CD4-positive, CD25-positive, alpha-beta regulatory T cell (primary cell): Measurements from ENCODE around the gene CALN1. TPM values are rescaled to one million over a fixed set of nuclear protein-coding genes. Genes with fewer than 3 reads are reported as not detected.

Experiments
- ATAC-seq, 2 donors: fragments of 150-1000 bp; cut with Tn5 transposase; one replicate each; pipeline ENCODE4 v1.10.0; 2021; ENCODE audit warnings: low read depth in 2 of 2, moderate number of reproducible peaks in 2 of 2, moderate library complexity in 1 of 2
- DNase-seq, 3 donors: peaks; one replicate each; pipeline versions ENCODE4 v3.0.0 to v3.0.0-alpha.2; 2012 to 2022; ENCODE audit warnings: mixed read lengths in 1 of 3
- H3K27ac ChIP-seq: one replicate; pipeline ENCODE4 v1.7.0; 2013; ENCODE audit warnings: mild to moderate bottlenecking, low read length; ENCODE audit not compliant: insufficient read depth, poor library complexity, severe bottlenecking
- H3K27me3 ChIP-seq: one replicate; pipeline ENCODE4 v1.7.0; 2013; ENCODE audit warnings: low read length; ENCODE audit not compliant: control insufficient read depth, insufficient read depth
- H3K36me3 ChIP-seq: one replicate; pipeline ENCODE4 v1.7.0; 2013; ENCODE audit warnings: mild to moderate bottlenecking, low read length, moderate library complexity; ENCODE audit not compliant: control insufficient read depth, insufficient read depth
- H3K4me1 ChIP-seq: 2 replicates; pipeline ENCODE4 v1.7.0; 2013; ENCODE audit warnings: mild to moderate bottlenecking, low read length; ENCODE audit not compliant: insufficient read depth, control insufficient read depth, poor library complexity, severe bottlenecking
- H3K4me3 ChIP-seq: one replicate; pipeline ENCODE4 v1.7.0; 2013; ENCODE audit warnings: low read depth, mild to moderate bottlenecking, low read length, moderate library complexity
- H3K9me3 ChIP-seq, 2 experiments: 1 replicate in 1 of 2; 2 replicates in 1 of 2; pipeline ENCODE4 v1.7.0; 2013; ENCODE audit warnings: low read length in 2 of 2, mild to moderate bottlenecking in 1 of 2, moderate library complexity in 1 of 2; ENCODE audit not compliant: control insufficient read depth in 2 of 2
- H3K27ac Mint-ChIP-seq, 3 donors: one replicate each; pipeline ENCODE4 v1.8.0; 2020 to 2022; ENCODE audit warnings: mild to moderate bottlenecking in 3 of 3, mixed read lengths in 3 of 3, moderate library complexity in 2 of 3
- H3K27me3 Mint-ChIP-seq: one replicate; pipeline ENCODE4 v1.8.0; 2022; ENCODE audit warnings: mild to moderate bottlenecking, mixed read lengths
- H3K36me3 Mint-ChIP-seq: one replicate; pipeline ENCODE4 v1.8.0; 2020; ENCODE audit warnings: mixed read lengths
- H3K4me1 Mint-ChIP-seq, 4 donors: one replicate each; pipeline ENCODE4 v1.8.0; 2020 to 2022; ENCODE audit warnings: mixed read lengths in 4 of 4, mild to moderate bottlenecking in 1 of 4
- H3K4me3 Mint-ChIP-seq, 4 donors: one replicate each; pipeline ENCODE4 v1.8.0; 2020 to 2022; ENCODE audit warnings: mild to moderate bottlenecking in 4 of 4, mixed read lengths in 4 of 4, moderate library complexity in 3 of 4
- H3K9me3 Mint-ChIP-seq, 7 donors: one replicate each; pipeline ENCODE4 v1.8.0; 2020 to 2022; ENCODE audit warnings: mixed read lengths in 7 of 7, mild to moderate bottlenecking in 3 of 7, moderate library complexity in 2 of 7
- polyA plus RNA-seq, 4 donors: library from polyadenylated mRNA; unstranded; fragments of 300-500 nt; fragmentation: Illumina TruSeq; gene quantifications; one replicate each; pipeline ENCODE4 v1.2.3, GENCODE V29; 2021
- total RNA-seq: library from RNA; stranded (reverse); gene quantifications from one replicate; pipeline ENCODE4 v1.2.3, GENCODE V29; 2022

Gene CALN1
- total and polyA plus RNA-seq, 5 donors from 2014 or later = 0.52 TPM; not detected in 4

GRCh38 chr7:71896535-71896934 lies 515.6 kb downstream of the CALN1 start:
- Histone ChIP-seq H3K27me3 (no peaks in the 10 kb centered on the region), H3K27ac (no peak overlapping the region), H3K9me3 (no peaks in the 10 kb centered on the region), H3K36me3 (no peaks in the 10 kb centered on the region), H3K4me1 (no peaks in the 10 kb centered on the region), H3K4me3 (no peak overlapping the region)
- Mint-ChIP-seq H3K36me3 (no peaks in the 10 kb centered on the region), H3K4me1 (no peaks in the 10 kb centered on the region), H3K9me3 (peaks cover 0 to 9% (median 2%) of the 10 kb centered on the region in 7 donors), H3K27me3 (no peaks in the 10 kb centered on the region), H3K4me3 (no peak overlapping the region), H3K27ac (no peak overlapping the region)
- DNase-seq (no peak), ATAC-seq (no peak)

DNA sequence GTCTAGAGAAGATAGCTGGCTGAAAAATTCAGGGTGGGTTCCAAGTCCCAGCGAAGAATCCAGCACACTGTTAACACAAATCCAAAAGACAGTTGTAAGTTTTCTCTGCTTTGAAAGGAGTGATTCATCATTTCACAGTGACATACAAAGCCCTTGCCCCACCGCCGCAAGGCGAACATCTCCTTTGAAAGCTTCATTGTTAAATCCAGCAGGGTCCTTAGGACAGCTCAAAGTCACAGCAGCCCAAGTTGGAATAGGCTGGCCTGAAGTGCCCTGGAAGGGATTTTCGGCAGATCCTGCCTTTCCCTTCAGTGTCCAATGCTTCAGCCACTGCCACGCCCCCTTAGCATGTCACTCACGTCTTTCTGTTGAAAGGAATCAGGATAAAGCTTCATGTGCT lies 526.1 kb downstream of the CALN1 start:
- H3K27me3 ChIP-seq = no peaks in the 10 kb centered on the region
- Mint-ChIP-seq H3K4me3 (no peak overlapping the region), H3K4me1 (no peaks in the 10 kb centered on the region), H3K27ac (no peak overlapping the region), H3K36me3 (no peaks in the 10 kb centered on the region), H3K27me3 (no peaks in the 10 kb centered on the region), H3K9me3 (peaks cover 0 to 31% (median 8%) of the 10 kb centered on the region in 7 donors)
- no peak for DNase-seq
- no peaks in the 10 kb centered on the region for H3K4me1 ChIP-seq
- no peaks in the 10 kb centered on the region for H3K36me3 ChIP-seq
- no peak for ATAC-seq
- H3K27ac ChIP-seq = no peak overlapping the region
- H3K4me3 ChIP-seq = no peak overlapping the region
- no peaks in the 10 kb centered on the region for H3K9me3 ChIP-seq

DNA sequence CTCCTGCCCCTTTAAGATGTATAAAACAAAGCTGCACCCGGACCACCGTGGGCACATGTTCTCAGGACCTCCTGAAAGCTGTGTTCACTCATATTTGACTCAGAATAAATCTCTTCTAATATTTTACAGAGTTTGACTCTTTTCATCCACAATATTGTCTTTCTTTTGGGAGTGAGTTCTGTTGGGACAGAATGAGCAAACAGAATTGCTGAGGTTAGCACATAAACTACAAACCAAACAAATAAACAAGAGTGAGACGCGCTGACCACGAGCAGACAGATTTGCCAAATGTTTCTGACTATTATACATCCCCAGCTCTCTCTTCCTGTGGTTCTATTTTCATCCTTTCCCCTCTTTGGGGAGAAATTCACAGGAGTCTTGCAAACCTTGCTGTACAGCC lies 526.7 kb downstream of the CALN1 start:
- Mint-ChIP-seq H3K9me3 (peaks cover 0 to 32% (median 8%) of the 10 kb centered on the region in 7 donors), H3K4me1 (no peaks in the 10 kb centered on the region), H3K27me3 (no peaks in the 10 kb centered on the region), H3K36me3 (no peaks in the 10 kb centered on the region), H3K27ac (no peak overlapping the region), H3K4me3 (no peak overlapping the region)
- DNase-seq (no peak), ATAC-seq (no peak)
- Histone ChIP-seq H3K4me3 (no peak overlapping the region), H3K36me3 (no peaks in the 10 kb centered on the region), H3K27ac (no peak overlapping the region), H3K4me1 (no peaks in the 10 kb centered on the region), H3K9me3 (no peaks in the 10 kb centered on the region), H3K27me3 (no peaks in the 10 kb centered on the region)

DNA sequence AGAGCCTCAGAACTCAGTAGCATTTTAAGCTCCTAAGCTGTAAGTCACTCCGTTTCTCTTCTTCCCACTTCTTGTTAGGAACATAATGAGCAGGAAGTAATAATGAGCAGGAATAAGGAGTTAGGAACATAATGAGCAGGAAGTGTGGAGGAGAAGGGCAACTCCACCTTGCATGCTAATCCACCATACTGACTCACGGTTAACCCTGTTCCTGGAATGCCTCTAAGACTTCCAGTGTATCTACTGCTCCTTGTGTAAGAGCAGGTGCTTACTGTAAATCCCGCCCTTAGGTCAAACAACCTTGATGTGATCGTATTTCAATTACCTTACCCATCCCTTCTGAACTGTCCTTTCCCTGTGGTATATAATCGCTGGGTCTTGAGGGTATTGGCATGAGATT lies 528.7 kb downstream of the CALN1 start:
- H3K36me3 ChIP-seq = no peaks in the 10 kb centered on the region
- H3K4me3 Mint-ChIP-seq = no peak overlapping the region
- H3K27ac ChIP-seq = no peak overlapping the region
- H3K27me3 ChIP-seq = no peaks in the 10 kb centered on the region
- no peaks in the 10 kb centered on the region for H3K4me1 Mint-ChIP-seq
- no peaks in the 10 kb centered on the region for H3K9me3 ChIP-seq
- no peaks in the 10 kb centered on the region for H3K27me3 Mint-ChIP-seq
- H3K36me3 Mint-ChIP-seq = no peaks in the 10 kb centered on the region
- ATAC-seq (no peak), DNase-seq (no peak)
- H3K4me3 ChIP-seq = no peak overlapping the region
- no peak overlapping the region for H3K27ac Mint-ChIP-seq
- peaks cover 0 to 32% (median 7%) of the 10 kb centered on the region in 7 donors for H3K9me3 Mint-ChIP-seq
- no peaks in the 10 kb centered on the region for H3K4me1 ChIP-seq

- H3K36me3 Mint-ChIP-seq = no peaks in the 10 kb centered on the region
- H3K9me3 ChIP-seq = no peaks in the 10 kb centered on the region
- no peak for DNase-seq
- H3K4me1 ChIP-seq = no peaks in the 10 kb centered on the region
- H3K9me3 Mint-ChIP-seq = peaks cover 0 to 16% (median 7%) of the 10 kb centered on the region in 7 donors
- H3K27me3 ChIP-seq = no peaks in the 10 kb centered on the region
- H3K27me3 Mint-ChIP-seq = no peaks in the 10 kb centered on the region
- ATAC-seq = no peak
- H3K27ac Mint-ChIP-seq = no peak overlapping the region
- no peak overlapping the region for H3K4me3 Mint-ChIP-seq
- peaks cover 0 to 2% (median 0%) of the 10 kb centered on the region in 4 donors for H3K4me1 Mint-ChIP-seq
- H3K27ac ChIP-seq = no peak overlapping the region
- no peak overlapping the region for H3K4me3 ChIP-seq
- no peaks in the 10 kb centered on the region for H3K36me3 ChIP-seq
Measured at GRCh38 chr7:71871446-71871845, 540.7 kb downstream of the CALN1 start.

DNA sequence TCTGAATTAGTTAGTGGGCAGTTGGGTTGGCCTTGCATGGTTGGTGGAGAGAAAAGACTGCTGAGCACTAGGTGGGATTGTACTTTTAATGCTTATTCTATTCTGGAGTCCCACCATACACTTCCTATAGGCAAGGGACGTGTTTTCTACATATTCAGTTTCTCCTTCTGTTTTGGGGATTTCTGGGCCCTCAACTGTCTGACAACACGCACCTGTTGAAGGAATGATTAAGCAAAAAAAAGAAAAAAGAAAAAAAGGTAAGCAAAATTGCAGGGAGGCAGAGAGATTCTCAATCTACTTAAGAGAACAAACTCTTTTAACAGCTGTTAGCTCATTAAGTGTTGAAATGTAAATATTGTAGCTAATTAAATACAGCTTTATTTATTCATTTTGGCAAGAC lies 541.3 kb downstream of the CALN1 start:
- no peak overlapping the region for H3K27ac ChIP-seq
- H3K27ac Mint-ChIP-seq = no peak overlapping the region
- H3K27me3 Mint-ChIP-seq = no peaks in the 10 kb centered on the region
- DNase-seq = no peak
- peaks cover 0 to 14% (median 7%) of the 10 kb centered on the region in 7 donors for H3K9me3 Mint-ChIP-seq
- no peak overlapping the region for H3K4me3 ChIP-seq
- H3K4me1 ChIP-seq = no peaks in the 10 kb centered on the region
- no peak overlapping the region for H3K4me3 Mint-ChIP-seq
- peaks cover 0 to 2% (median 0%) of the 10 kb centered on the region in 4 donors for H3K4me1 Mint-ChIP-seq
- no peaks in the 10 kb centered on the region for H3K27me3 ChIP-seq
- no peak for ATAC-seq
- H3K36me3 Mint-ChIP-seq = no peaks in the 10 kb centered on the region
- no peaks in the 10 kb centered on the region for H3K36me3 ChIP-seq
- H3K9me3 ChIP-seq = no peaks in the 10 kb centered on the region

GRCh38 chr7:71868797-71869196 lies 543.3 kb downstream of the CALN1 start:
- DNase-seq (no peak), ATAC-seq (no peak)
- Mint-ChIP-seq H3K4me3 (no peak overlapping the region), H3K36me3 (no peaks in the 10 kb centered on the region), H3K4me1 (peaks cover 0 to 2% (median 0%) of the 10 kb centered on the region in 4 donors), H3K27me3 (no peaks in the 10 kb centered on the region), H3K27ac (no peak overlapping the region), H3K9me3 (peaks cover 2 to 19% (median 6%) of the 10 kb centered on the region in 7 donors)
- no peaks in the 10 kb centered on the region for H3K36me3 ChIP-seq
- H3K4me3 ChIP-seq = no peak overlapping the region
- H3K4me1 ChIP-seq = no peaks in the 10 kb centered on the region
- no peaks in the 10 kb centered on the region for H3K9me3 ChIP-seq
- H3K27me3 ChIP-seq = no peaks in the 10 kb centered on the region
- H3K27ac ChIP-seq = no peak overlapping the region

DNA sequence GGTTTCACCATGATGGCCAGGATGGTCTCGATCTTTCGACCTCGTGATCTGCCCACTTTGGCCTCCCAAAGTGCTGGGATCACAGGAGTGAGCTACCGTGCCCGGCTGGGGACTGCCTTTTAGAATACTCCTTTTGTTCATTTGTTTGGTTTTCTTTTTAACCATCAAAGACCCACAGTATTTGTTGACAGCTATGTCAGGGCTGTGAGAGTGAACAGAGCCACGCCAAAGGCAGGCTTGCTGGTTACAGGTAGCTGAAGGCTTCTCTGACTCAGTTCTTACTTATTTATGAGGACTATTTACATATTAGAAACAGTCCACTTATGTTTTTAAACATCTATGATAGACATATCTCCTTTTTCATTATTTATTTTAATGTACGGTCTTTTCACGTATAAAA lies 544.5 kb downstream of the CALN1 start:
- Histone ChIP-seq H3K27me3 (no peaks in the 10 kb centered on the region), H3K36me3 (no peaks in the 10 kb centered on the region), H3K9me3 (no peaks in the 10 kb centered on the region), H3K27ac (no peak overlapping the region), H3K4me1 (no peaks in the 10 kb centered on the region), H3K4me3 (no peak overlapping the region)
- DNase-seq = no peak
- H3K4me1 Mint-ChIP-seq = peaks cover 0 to 2% (median 0%) of the 10 kb centered on the region in 4 donors
- H3K36me3 Mint-ChIP-seq = no peaks in the 10 kb centered on the region
- ATAC-seq = no peak
- H3K4me3 Mint-ChIP-seq = no peak overlapping the region
- H3K27me3 Mint-ChIP-seq = no peaks in the 10 kb centered on the region
- H3K9me3 Mint-ChIP-seq = peaks cover 2 to 19% (median 7%) of the 10 kb centered on the region in 7 donors
- H3K27ac Mint-ChIP-seq = no peak overlapping the region
